WTC11 (cell line): ENCODE measurements around the gene PI4K2A. TPM values are rescaled to one million over a fixed set of nuclear protein-coding genes. Genes with fewer than 3 reads are reported as not detected.

ENCODE experiments used
- ATAC-seq: fragments of 200-7000 bp; cut with Tn5 transposase; 2 replicates; pipeline ENCODE4 v1.10.0; 2021; ENCODE audit warnings: mild to moderate bottlenecking, moderate library complexity
- CTCF ChIA-PET: fragments of 300-600 bp; sonication (Branson Sonifier 250); formaldehyde crosslinking; loops from one replicate; lab custom pipeline; 2021; ENCODE audit warnings: antibody characterized with exemption; lab: Charles Lee
- POLR2A ChIA-PET: fragments of 350-600 bp; sonication (Branson Sonifier 250); formaldehyde crosslinking; loops from one replicate; lab custom pipeline; 2021; ENCODE audit warnings: antibody characterized with exemption; lab: Charles Lee
- DNase-seq: peaks from one replicate; pipeline ENCODE4 v3.0.0; 2021; ENCODE audit warnings: low spot score
- H3K27ac Mint-ChIP-seq: 2 replicates; pipeline ENCODE4 v1.8.0; 2021; ENCODE audit warnings: mixed read lengths
- H3K27me3 Mint-ChIP-seq: 2 replicates; pipeline ENCODE4 v1.8.0; 2021; ENCODE audit warnings: low read depth, mild to moderate bottlenecking, moderate library complexity, mixed read lengths
- H3K36me3 Mint-ChIP-seq: 2 replicates; pipeline ENCODE4 v1.8.0; 2021; ENCODE audit warnings: mixed read lengths
- H3K4me1 Mint-ChIP-seq: 2 replicates; pipeline ENCODE4 v1.8.0; 2022; ENCODE audit warnings: mixed read lengths
- H3K4me3 Mint-ChIP-seq: 2 replicates; pipeline ENCODE4 v1.8.0; 2021; ENCODE audit warnings: mild to moderate bottlenecking, moderate library complexity, mixed read lengths
- H3K9me3 Mint-ChIP-seq: 2 replicates; pipeline ENCODE4 v1.8.0; 2021; ENCODE audit warnings: mixed read lengths
- AR ChIP-seq: fragments of 250-450 bp; sonication (Bioruptor Pico); IDR thresholded peaks from 2 replicates; pipeline ENCODE4 v1.9.0; 2021; ENCODE audit warnings: mild to moderate bottlenecking
- CREB1 ChIP-seq: sonication (generic); formaldehyde crosslinking; IDR thresholded peaks from 2 replicates; pipeline ENCODE4 v1.8.0; 2023; ENCODE audit warnings: mild to moderate bottlenecking, missing genetic modification reagents
- CREM ChIP-seq: sonication (generic); formaldehyde crosslinking; IDR thresholded peaks from 2 replicates; pipeline ENCODE4 v1.8.1; 2022; ENCODE audit warnings: mild to moderate bottlenecking, missing genetic modification reagents, moderate library complexity
- ELF4 ChIP-seq: sonication (generic); formaldehyde crosslinking; IDR thresholded peaks from 2 replicates; pipeline ENCODE4 v1.8.1; 2022; ENCODE audit warnings: low read depth, mild to moderate bottlenecking, moderate library complexity, missing genetic modification reagents
- EMX1 ChIP-seq: fragments of 250-450 bp; sonication (Bioruptor Pico); IDR thresholded peaks from 2 replicates; pipeline ENCODE4 v1.8.0; 2021; ENCODE audit warnings: mild to moderate bottlenecking
- ETV6 ChIP-seq: sonication (generic); formaldehyde crosslinking; IDR thresholded peaks from 2 replicates; pipeline ENCODE4 v1.8.1; 2022; ENCODE audit warnings: mild to moderate bottlenecking, missing genetic modification reagents
- FOXP1 ChIP-seq: sonication (generic); formaldehyde crosslinking; IDR thresholded peaks from 2 replicates; pipeline ENCODE4 v1.8.0; 2022; ENCODE audit warnings: missing genetic modification reagents, mild to moderate bottlenecking, moderate library complexity, borderline replicate concordance
- GTF2I ChIP-seq: fragments of 250-450 bp; sonication (Bioruptor Pico); conservative IDR thresholded peaks from 2 replicates; pipeline ENCODE4 v1.4.0; 2021; ENCODE audit warnings: mild to moderate bottlenecking
- HMGA2 ChIP-seq: fragments of 250-450 bp; sonication (Bioruptor Pico); IDR thresholded peaks from 2 replicates; pipeline ENCODE4 v1.4.0; 2021; ENCODE audit warnings: mild to moderate bottlenecking, moderate library complexity
- IRF1 ChIP-seq: sonication (generic); formaldehyde crosslinking; IDR thresholded peaks from 2 replicates; pipeline ENCODE4 v1.8.0; 2023; ENCODE audit warnings: missing genetic modification reagents
- IRF2 ChIP-seq: sonication (generic); formaldehyde crosslinking; IDR thresholded peaks from 2 replicates; pipeline ENCODE4 v1.8.0; 2022; ENCODE audit warnings: low read depth, missing genetic modification reagents, borderline replicate concordance
- JAZF1 ChIP-seq: fragments of 250-450 bp; sonication (Bioruptor Pico); IDR thresholded peaks from 2 replicates; pipeline ENCODE4 v1.9.0; 2021; ENCODE audit warnings: moderate library complexity, mild to moderate bottlenecking, inconsistent platforms
- MXD4 ChIP-seq: fragments of 250-450 bp; sonication (Bioruptor Pico); IDR thresholded peaks from 2 replicates; pipeline ENCODE4 v1.8.0; 2021; ENCODE audit warnings: mild to moderate bottlenecking, moderate library complexity, borderline replicate concordance
- NR1H2 ChIP-seq: sonication (generic); formaldehyde crosslinking; IDR thresholded peaks from 2 replicates; pipeline ENCODE4 v1.9.0; 2021; ENCODE audit warnings: mild to moderate bottlenecking, moderate library complexity, missing genetic modification reagents
- NR2C2 ChIP-seq: sonication (generic); formaldehyde crosslinking; IDR thresholded peaks from 2 replicates; pipeline ENCODE4 v1.8.0; 2022; ENCODE audit warnings: mild to moderate bottlenecking, missing genetic modification reagents
- PRRX2 ChIP-seq: fragments of 250-450 bp; sonication (Bioruptor Pico); IDR thresholded peaks from 2 replicates; pipeline ENCODE4 v1.8.0; 2021; ENCODE audit warnings: mild to moderate bottlenecking
- RELA ChIP-seq: sonication (generic); formaldehyde crosslinking; IDR thresholded peaks from 2 replicates; pipeline ENCODE4 v1.8.1; 2022; ENCODE audit warnings: missing genetic modification reagents, mild to moderate bottlenecking, borderline replicate concordance
- SP1 ChIP-seq: sonication (generic); formaldehyde crosslinking; conservative IDR thresholded peaks from 2 replicates; pipeline ENCODE4 v1.8.1; 2022; ENCODE audit warnings: missing genetic modification reagents
- ZNF219 ChIP-seq: sonication (generic); formaldehyde crosslinking; IDR thresholded peaks from 2 replicates; pipeline ENCODE4 v1.8.0; 2023; ENCODE audit warnings: missing genetic modification reagents, mild to moderate bottlenecking, borderline replicate concordance
- ZNF232 ChIP-seq: sonication (generic); formaldehyde crosslinking; IDR thresholded peaks from 2 replicates; pipeline ENCODE4 v1.8.0; 2022; ENCODE audit warnings: mild to moderate bottlenecking, missing genetic modification reagents
- ZNF263 ChIP-seq: sonication (generic); formaldehyde crosslinking; IDR thresholded peaks from 2 replicates; pipeline ENCODE4 v1.8.1; 2022; ENCODE audit warnings: low read depth, mild to moderate bottlenecking, moderate library complexity, missing genetic modification reagents
- ZNF396 ChIP-seq: fragments of 250-450 bp; sonication (Bioruptor Pico); IDR thresholded peaks from 2 replicates; pipeline ENCODE4 v1.8.0; 2021; ENCODE audit warnings: mild to moderate bottlenecking, moderate library complexity, borderline replicate concordance
- ZNF416 ChIP-seq: fragments of 250-450 bp; sonication (Bioruptor Pico); IDR thresholded peaks from 2 replicates; pipeline ENCODE4 v1.9.0; 2021; ENCODE audit warnings: mild to moderate bottlenecking, inconsistent platforms
- total RNA-seq: library from RNA; stranded (reverse); gene quantifications from 3 replicates; pipeline ENCODE4 v1.2.3, GENCODE V29; 2021

The PI4K2A gene
- total RNA-seq, 1 experiment from 2014 or later: 19.5 TPM

- ATAC-seq: no peak
- CTCF ChIA-PET: interaction anchor here (0.8 to 5.1 kb wide), 7 partner anchors 9 to 45 kb away, joined by 3 to 68 read pairs (median 5); partner anchors contain the start of genes AVPI1 and ZFYVE27
- Mint-ChIP-seq H3K36me3 (peaks cover 9% of the 10 kb centered on the region), H3K27ac (no peak overlapping the region), H3K9me3 (no peaks in the 10 kb centered on the region), H3K4me3 (no peak overlapping the region), H3K27me3 (no peaks in the 10 kb centered on the region; the same call in 1 of the 2 replicates), H3K4me1 (peaks cover 36% of the 10 kb centered on the region)
- TF ChIP-seq IRF2 (no peak), ZNF232 (CRISPR knock-in tag) (no peak), HMGA2 (CRISPR knock-in tag) (no peak), ZNF219 (no peak)
- DNase-seq: no peak
- POLR2A ChIA-PET: interaction anchor here (2.8 kb wide), 1 partner anchor 9 kb away, joined by 10 read pairs; the partner anchor contains the start of gene MARVELD1
These were observed 81.7 kb downstream of the PI4K2A start for GRCh38 chr10:97721871-97722780.

- no peak overlapping the region for H3K4me3 Mint-ChIP-seq
- H3K9me3 Mint-ChIP-seq: no peaks in the 10 kb centered on the region
- no peak for ATAC-seq
- DNase-seq: no peak
- ChIA-PET POLR2A (interaction anchor here (2.8 kb wide), 1 partner anchor 10 kb away, joined by 10 read pairs; the partner anchor contains the start of gene MARVELD1), CTCF (interaction anchor here (0.8 to 5.1 kb wide), 10 partner anchors 8 to 69 kb away, joined by 3 to 68 read pairs (median 8); partner anchors contain the start of genes AVPI1, MARVELD1 and ZFYVE27)
- peaks cover 29% of the 10 kb centered on the region for H3K4me1 Mint-ChIP-seq
- peaks cover 2% of the 10 kb centered on the region for H3K36me3 Mint-ChIP-seq
- H3K27me3 Mint-ChIP-seq: no peaks in the 10 kb centered on the region; the same call in 1 of the 2 replicates
- no peak overlapping the region for H3K27ac Mint-ChIP-seq
- TF ChIP-seq ZNF219: no peak
- TF ChIP-seq NR2C2 (CRISPR knock-in tag): no peak
- no peak for TF ChIP-seq CREM (CRISPR knock-in tag)
- TF ChIP-seq MXD4 (CRISPR knock-in tag): no peak
- TF ChIP-seq NR1H2 (CRISPR knock-in tag): no peak
- no peak for TF ChIP-seq RELA (CRISPR knock-in tag)
- no peak for TF ChIP-seq ZNF263 (CRISPR knock-in tag)
- no peak for TF ChIP-seq EMX1 (CRISPR knock-in tag)
- no peak for TF ChIP-seq IRF1
- TF ChIP-seq JAZF1 (CRISPR knock-in tag): no peak
- TF ChIP-seq ZNF396 (CRISPR knock-in tag): no peak
- TF ChIP-seq FOXP1 (CRISPR knock-in tag): no peak
- no peak for TF ChIP-seq AR
- no peak for TF ChIP-seq PRRX2 (CRISPR knock-in tag)
- TF ChIP-seq ETV6 (CRISPR knock-in tag): no peak
These were observed 82.5 kb downstream of the PI4K2A start for GRCh38 chr10:97723001-97723400.

- ChIA-PET CTCF (interaction anchor here (0.7 to 5.1 kb wide), 9 partner anchors 10 to 149 kb away, joined by 3 to 68 read pairs (median 10); partner anchors contain the start of genes AVPI1, MARVELD1 and ZFYVE27), POLR2A (interaction anchor here (1.0 to 2.8 kb wide), 2 partner anchors 9 to 11 kb away, joined by 3 to 10 read pairs; partner anchors contain the start of gene MARVELD1)
- no peak overlapping the region for H3K4me3 Mint-ChIP-seq
- H3K36me3 Mint-ChIP-seq: 0 out of 2 replicates have a peak, but pooled peaks cover 2% of the 10 kb centered on the region
- H3K27me3 Mint-ChIP-seq: no peaks in the 10 kb centered on the region; the same call in 1 of the 2 replicates
- H3K9me3 Mint-ChIP-seq: no peaks in the 10 kb centered on the region
- DNase-seq: no peak
- no peak for ATAC-seq
- H3K4me1 Mint-ChIP-seq: peaks cover 15% of the 10 kb centered on the region
- H3K27ac Mint-ChIP-seq: no peak overlapping the region
- TF ChIP-seq IRF2 (no peak), GTF2I (CRISPR knock-in tag) (no peak), ZNF416 (CRISPR knock-in tag) (no peak), FOXP1 (CRISPR knock-in tag) (no peak), ELF4 (no peak), AR (no peak), SP1 (CRISPR knock-in tag) (no peak), CREB1 (CRISPR knock-in tag) (no peak)
These were observed 84.0 kb downstream of the PI4K2A start for GRCh38 chr10:97724341-97724941.
